H1 (cell line): ENCODE results near the gene VPS13C. TPM values are rescaled to one million over a fixed set of nuclear protein-coding genes. Genes with fewer than 3 reads are reported as not detected.

ENCODE experiments used
- CTCF ChIA-PET: fragments of 300-600 bp; sonication (Branson Sonifier 250); formaldehyde crosslinking; loops from one replicate; lab custom pipeline; 2021; ENCODE audit not compliant: partially characterized antibody; lab: Charles Lee
- POLR2A ChIA-PET: fragments of 300-600 bp; sonication (Branson Sonifier 250); formaldehyde crosslinking; loops from one replicate; lab custom pipeline; 2021; ENCODE audit warnings: inconsistent platforms; ENCODE audit not compliant: partially characterized antibody; lab: Charles Lee
- DNase-seq, 2 experiments: peaks; one replicate each; pipeline versions ENCODE4 v3.0.0 to v3.0.0-alpha.2; 2010 to 2022; ENCODE audit warnings: low spot score in 2 of 2, low read depth in 1 of 2, mixed read lengths in 1 of 2
- FAIRE-seq: peaks from 2 replicates; lab custom pipeline; 2011; peaks lifted over from hg19 to GRCh38; lab: Jason Lieb, UNC
- H2AFZ ChIP-seq: 2 replicates; pipeline ENCODE4 v1.8.1; 2012; ENCODE audit warnings: low read length, inconsistent platforms
- H2AK5ac ChIP-seq: 2 replicates; pipeline ENCODE4 v1.6.1; 2013; ENCODE audit warnings: low read depth, low read length
- H2BK120ac ChIP-seq: replicated peaks from 2 replicates; pipeline ENCODE3; 2013; ENCODE audit warnings: low read depth, low read length, inconsistent platforms
- H2BK12ac ChIP-seq: 2 replicates; pipeline ENCODE4 v1.6.1; 2013; ENCODE audit warnings: low read depth, low read length
- H2BK15ac ChIP-seq: 2 replicates; pipeline ENCODE4 v1.6.1; 2013; ENCODE audit warnings: low read length
- H2BK20ac ChIP-seq: 2 replicates; pipeline ENCODE4 v1.6.1; 2013; ENCODE audit warnings: low read length
- H2BK5ac ChIP-seq: 2 replicates; pipeline ENCODE4 v1.6.1; 2013; ENCODE audit warnings: low read depth, low read length
- H3K14ac ChIP-seq: 2 replicates; pipeline ENCODE4 v1.6.1; 2013; ENCODE audit warnings: inconsistent platforms; ENCODE audit not compliant: insufficient read length
- H3K18ac ChIP-seq: 2 replicates; pipeline ENCODE4 v1.6.1; 2013; ENCODE audit warnings: low read length; ENCODE audit errors: extremely low read depth
- H3K23ac ChIP-seq: 2 replicates; pipeline ENCODE4 v1.6.1; 2013; ENCODE audit warnings: inconsistent platforms; ENCODE audit not compliant: insufficient read length
- H3K23me2 ChIP-seq: 2 replicates; pipeline ENCODE4 v1.6.1; 2013; ENCODE audit warnings: low read depth, low read length
- H3K27ac ChIP-seq: 2 replicates; pipeline ENCODE4 v1.6.1; 2011; ENCODE audit warnings: low read depth, low read length, inconsistent platforms
- H3K27me3 ChIP-seq, 4 experiments: replicated peaks in 1 of 4; 1 replicate in 1 of 4; 2 replicates in 3 of 4; pipeline versions ENCODE4 v1.6.1 to v1.8.1; 2011 to 2013; ENCODE audit warnings: low read length in 3 of 4, mild to moderate bottlenecking in 3 of 4, inconsistent platforms in 2 of 4, mixed read lengths in 2 of 4, moderate library complexity in 1 of 4; ENCODE audit not compliant: control insufficient read depth in 3 of 4, insufficient read depth in 3 of 4; ENCODE audit errors: extremely low read depth in 1 of 4
- H3K36me3 ChIP-seq, 4 experiments: 2 replicates each; pipeline versions ENCODE4 v1.6.1 to v1.8.1; 2011 to 2013; ENCODE audit warnings: mild to moderate bottlenecking in 4 of 4, low read length in 3 of 4, moderate library complexity in 2 of 4, control low read depth in 1 of 4, inconsistent platforms in 1 of 4; ENCODE audit not compliant: insufficient read depth in 4 of 4, control insufficient read depth in 2 of 4
- H3K4ac ChIP-seq: replicated peaks from 2 replicates; pipeline ENCODE3; 2013; ENCODE audit warnings: low read length, low read depth, mixed read lengths, inconsistent platforms; ENCODE audit not compliant: insufficient read length
- H3K4me1 ChIP-seq, 4 experiments: replicated peaks in 1 of 4; 1 replicate in 1 of 4; 2 replicates in 3 of 4; pipeline versions ENCODE4 v1.6.1 to v1.8.1; 2011 to 2013; ENCODE audit warnings: low read length in 3 of 4, inconsistent platforms in 2 of 4, mixed read lengths in 1 of 4; ENCODE audit not compliant: insufficient read depth in 4 of 4, control insufficient read depth in 3 of 4
- H3K4me2 ChIP-seq, 2 experiments: 2 replicates each; pipeline versions ENCODE4 v1.6.1 to v1.8.1; 2011 to 2013; ENCODE audit warnings: low read depth in 2 of 2, low read length in 2 of 2, control low read depth in 1 of 2, inconsistent platforms in 1 of 2, mild to moderate bottlenecking in 1 of 2; ENCODE audit not compliant: insufficient read depth in 1 of 2
- H3K4me3 ChIP-seq, 4 experiments: fragments of 200-600, 300-600 bp in 1 of 4; sonication (generic), shearing (Covaris generic), sonication (Bioruptor Twin) in 1 of 4; 2 replicates each; pipeline versions ENCODE4 v1.5.1 to v1.8.1; 2011 to 2016; ENCODE audit warnings: low read length in 4 of 4, low read depth in 3 of 4, control low read depth in 2 of 4, inconsistent platforms in 2 of 4, mild to moderate bottlenecking in 2 of 4, mixed read lengths in 1 of 4, moderate library complexity in 1 of 4; ENCODE audit not compliant: insufficient read depth in 2 of 4; ENCODE audit errors: extremely low read depth in 1 of 4
- H3K56ac ChIP-seq: replicated peaks from 2 replicates; pipeline ENCODE3; 2013; ENCODE audit warnings: low read depth, mild to moderate bottlenecking, mixed read lengths, low read length, inconsistent platforms; ENCODE audit not compliant: insufficient read length
- H3K79me1 ChIP-seq: 2 replicates; pipeline ENCODE4 v1.6.1; 2013; ENCODE audit warnings: low read depth, low read length, control low read depth
- H3K79me2 ChIP-seq, 2 experiments: 2 replicates each; pipeline versions ENCODE4 v1.6.1 to v1.8.1; 2012 to 2013; ENCODE audit warnings: low read length in 2 of 2, mild to moderate bottlenecking in 2 of 2, inconsistent platforms in 1 of 2; ENCODE audit not compliant: insufficient read depth in 2 of 2, control insufficient read depth in 1 of 2
- H3K9ac ChIP-seq, 4 experiments: replicated peaks in 1 of 4; 1 replicate in 1 of 4; 2 replicates in 3 of 4; pipeline versions ENCODE4 v1.6.1 to v1.8.1; 2011 to 2013; ENCODE audit warnings: low read depth in 3 of 4, low read length in 3 of 4, control low read depth in 2 of 4, mild to moderate bottlenecking in 2 of 4, moderate library complexity in 2 of 4, inconsistent platforms in 1 of 4; ENCODE audit errors: extremely low read depth in 1 of 4
- H3K9me3 ChIP-seq, 2 experiments: 2 replicates each; pipeline versions ENCODE4 v1.6.1 to v1.8.1; 2012 to 2013; ENCODE audit warnings: mild to moderate bottlenecking in 2 of 2, moderate library complexity in 2 of 2, control low read depth in 1 of 2, inconsistent platforms in 1 of 2, low read depth in 1 of 2, low read length in 1 of 2, mixed read lengths in 1 of 2; ENCODE audit not compliant: insufficient read depth in 2 of 2
- H4K20me1 ChIP-seq, 2 experiments: replicated peaks in 1 of 2; 2 replicates each; pipeline versions ENCODE3 to v1.8.1; 2011 to 2013; ENCODE audit warnings: inconsistent platforms in 2 of 2, low read length in 2 of 2, mild to moderate bottlenecking in 1 of 2; ENCODE audit not compliant: insufficient read depth in 2 of 2, control insufficient read depth in 1 of 2
- H4K5ac ChIP-seq: 2 replicates; pipeline ENCODE4 v1.6.1; 2013; ENCODE audit warnings: low read length, low read depth, mixed read lengths, inconsistent platforms; ENCODE audit not compliant: insufficient read length
- H4K8ac ChIP-seq: 2 replicates; pipeline ENCODE4 v1.8.0; 2013; ENCODE audit warnings: mild to moderate bottlenecking, moderate library complexity, low read length, inconsistent platforms; ENCODE audit not compliant: insufficient read depth; ENCODE audit errors: extremely low read depth
- H4K91ac ChIP-seq: replicated peaks from 2 replicates; pipeline ENCODE3; 2013; ENCODE audit warnings: low read length, mixed read lengths, inconsistent platforms; ENCODE audit not compliant: insufficient read length
- ATF2 ChIP-seq: IDR thresholded peaks from 2 replicates; pipeline ENCODE4 v1.6.1; 2012; ENCODE audit warnings: low read length, inconsistent platforms
- BCL11A ChIP-seq, 2 experiments: IDR thresholded peaks; one replicate each; pipeline ENCODE4 v1.6.1; 2011; ENCODE audit warnings: low read depth in 2 of 2, low read length in 2 of 2, mild to moderate bottlenecking in 2 of 2
- CEBPB ChIP-seq: IDR thresholded peaks from 2 replicates; pipeline ENCODE4 v1.6.1; 2012; ENCODE audit warnings: low read depth, low read length
- HDAC2 ChIP-seq, 2 experiments: fragments of 300-600 bp in 1 of 2; sonication (generic) in 1 of 2; IDR thresholded peaks; 2 replicates each; pipeline ENCODE4 v1.6.1; 2011 to 2012; ENCODE audit warnings: low read depth in 2 of 2, low read length in 2 of 2, mild to moderate bottlenecking in 2 of 2, moderate library complexity in 2 of 2, borderline replicate concordance in 1 of 2, inconsistent platforms in 1 of 2
- POLR2A ChIP-seq, 2 experiments: IDR thresholded peaks; 1 replicate in 1 of 2; 2 replicates in 1 of 2; pipeline ENCODE4 v1.6.1; 2011; ENCODE audit warnings: low read depth in 2 of 2, low read length in 2 of 2, mild to moderate bottlenecking in 2 of 2; ENCODE audit errors: control extremely low read depth in 1 of 2
- POU5F1 ChIP-seq: IDR thresholded peaks from 2 replicates; pipeline ENCODE4 v1.6.1; 2011; ENCODE audit warnings: low read depth, mild to moderate bottlenecking, low read length, moderate library complexity
- RAD21 ChIP-seq, 2 experiments: IDR thresholded peaks in 1 of 2; conservative IDR thresholded peaks in 1 of 2; 2 replicates each; pipeline ENCODE4 v1.6.1; 2011; ENCODE audit warnings: low read depth in 2 of 2, low read length in 2 of 2, improper control_type of control experiment in 1 of 2, inconsistent platforms in 1 of 2, mild to moderate bottlenecking in 1 of 2, moderate library complexity in 1 of 2
- SP1 ChIP-seq: IDR thresholded peaks from 2 replicates; pipeline ENCODE4 v1.6.1; 2011; ENCODE audit warnings: low read depth, low read length
- TBP ChIP-seq: IDR thresholded peaks from 2 replicates; pipeline ENCODE4 v1.6.1; 2011; ENCODE audit warnings: low read depth, low read length, improper control_type of control experiment
- ZNF274 ChIP-seq: IDR thresholded peaks from 2 replicates; pipeline ENCODE4 v1.7.0; 2012; ENCODE audit warnings: low read length, borderline replicate concordance; ENCODE audit errors: extremely low read depth
- WGBS, 2 experiments: shearing (Covaris generic) in 1 of 2; methylation state at CpG; one replicate each; pipeline versions ENCODE4 v1.1.6 to v1.1.7; 2013 to 2015; ENCODE audit warnings: low lambda C conversion rate in 2 of 2, mixed read lengths in 2 of 2, inconsistent platforms in 1 of 2, low coverage in 1 of 2, missing lambda C conversion rate in 1 of 2; ENCODE audit not compliant: insufficient replicate concordance in 2 of 2, insufficient coverage in 1 of 2, insufficient read length in 1 of 2; ENCODE audit errors: extremely low coverage in 1 of 2, missing lambda C conversion rate in 1 of 2; 5-methylcytosine and 5-hydroxymethylcytosine counted together
- polyA plus RNA-seq, 7 experiments: library from polyadenylated mRNA; depleted of rRNA in 3 of 7; stranded (reverse) in 5 of 7; unstranded in 2 of 7; fragments of >200 nt in 5 of 7; fragments of 200-250 nt in 2 of 7; gene quantifications; 1 replicate in 5 of 7; 2 replicates in 1 of 7; 4 replicates in 1 of 7; pipeline versions ENCODE4 v1.2.1 to v1.2.3, GENCODE V29; 2011 to 2013; ENCODE audit warnings: missing spikeins in 2 of 7, mixed read lengths in 2 of 7
- total RNA-seq: library from RNA; stranded (reverse); fragmentation: NEBNext Ultra II Directional; extraction: Animal tissue kit (Norgen Biotek cat#: 25700); gene quantifications from 2 replicates; pipeline ENCODE4 v1.2.1, GENCODE V29; 2021
- TF ChIP-seq, protein P1 (sequence below): IDR thresholded peaks from 2 replicates; pipeline ENCODE4 v1.6.1; 2011; ENCODE audit warnings: low read length, improper control_type of control experiment

The VPS13C gene
- total and polyA plus RNA-seq, 2 of the 8 experiments (the other 6 are each of a cell fraction or from before 2014, with no cell fraction given) = 4.8 to 18.8 TPM

GRCh38 chr15:61994216-61994615 lies 66.0 kb downstream of the VPS13C start:
- H3K79me1 ChIP-seq = no peaks in the 10 kb centered on the region
- no peaks in the 10 kb centered on the region for H3K4me1 ChIP-seq
- H3K23ac ChIP-seq = no peak overlapping the region
- H4K8ac ChIP-seq = no peak overlapping the region
- H2BK15ac ChIP-seq = no peak overlapping the region
- no peak overlapping the region for H3K4ac ChIP-seq
- H3K56ac ChIP-seq = no peak overlapping the region
- no peak overlapping the region for H2AFZ ChIP-seq
- H3K18ac ChIP-seq = no peak overlapping the region
- WGBS, 2 experiments = 93% methylated on average over 1 of the region's 1 CpG; no CpG with 5 or more reads in 1 of the 2 experiments
- no peaks in the 10 kb centered on the region for H3K79me2 ChIP-seq
- DNase-seq = no peak
- CTCF ChIA-PET = interaction anchor here (0.6 kb wide), 1 partner anchor 257 kb away, joined by 3 read pairs; no protein-coding TSS in a partner anchor
- H3K9me3 ChIP-seq = no peaks in the 10 kb centered on the region
- no peak overlapping the region for H3K27ac ChIP-seq
- no peak overlapping the region for H2BK120ac ChIP-seq
- no peak overlapping the region for H4K91ac ChIP-seq
- H4K5ac ChIP-seq = no peak overlapping the region
- FAIRE-seq = no peak
- H3K4me2 ChIP-seq = no peak overlapping the region
- H4K20me1 ChIP-seq = no peaks in the 10 kb centered on the region
- no peak overlapping the region for H2BK20ac ChIP-seq
- H3K9ac ChIP-seq = no peak overlapping the region
- no peaks in the 10 kb centered on the region for H3K23me2 ChIP-seq
- POLR2A ChIA-PET = no interaction called here
- H2AK5ac ChIP-seq = no peak overlapping the region
- peaks cover 0 to 3% (median 0%) of the 10 kb centered on the region in 4 experiments; a peak in 1 of 8 replicates for H3K36me3 ChIP-seq
- no peak overlapping the region for H2BK5ac ChIP-seq
- no peak overlapping the region for H3K4me3 ChIP-seq
- no peak overlapping the region for H2BK12ac ChIP-seq
- H3K27me3 ChIP-seq = no peaks in the 10 kb centered on the region
- no peak overlapping the region for H3K14ac ChIP-seq
- no peak for TF ChIP-seq BCL11A (IDR thresholded peaks at IDR 0.05; ENCODE audit: low read depth in 2 of 2, low read length in 2 of 2)
- no peak for TF ChIP-seq CEBPB
- TF ChIP-seq HDAC2 (IDR thresholded peaks at IDR 0.05; ENCODE audit: borderline replicate concordance in 1 of 2, low read depth in 2 of 2, low read length in 2 of 2) = no peak
- TF ChIP-seq RAD21 (IDR thresholded peaks at IDR 0.05 in 1 of 2, conservative IDR thresholded peaks at IDR 0.05 in 1 of 2; ENCODE audit: low read depth in 2 of 2, low read length in 2 of 2) = no peak
- no peak for TF ChIP-seq ATF2
- no peak for TF ChIP-seq POU5F1
- TF ChIP-seq, protein P1, sequence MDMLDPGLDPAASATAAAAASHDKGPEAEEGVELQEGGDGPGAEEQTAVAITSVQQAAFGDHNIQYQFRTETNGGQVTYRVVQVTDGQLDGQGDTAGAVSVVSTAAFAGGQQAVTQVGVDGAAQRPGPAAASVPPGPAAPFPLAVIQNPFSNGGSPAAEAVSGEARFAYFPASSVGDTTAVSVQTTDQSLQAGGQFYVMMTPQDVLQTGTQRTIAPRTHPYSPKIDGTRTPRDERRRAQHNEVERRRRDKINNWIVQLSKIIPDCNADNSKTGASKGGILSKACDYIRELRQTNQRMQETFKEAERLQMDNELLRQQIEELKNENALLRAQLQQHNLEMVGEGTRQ = no peak
- TF ChIP-seq TBP = no peak
- TF ChIP-seq SP1 = no peak
- no peak for TF ChIP-seq POLR2A (IDR thresholded peaks at IDR 0.05; ENCODE audit: control extremely low read depth in 1 of 2, low read depth in 2 of 2, low read length in 2 of 2)
- TF ChIP-seq ZNF274 = no peak
